SU-DHL-6 (cell line): ENCODE data around the gene STN1.

Experiments used
- H2AFZ ChIP-seq: fragments of 200-600 bp; sonication (generic); 2 replicates; pipeline ENCODE4 v1.6.1; 2014; ENCODE audit warnings: low read depth, mild to moderate bottlenecking, moderate library complexity, mixed read lengths, antibody characterized with exemption, low read length; ENCODE audit not compliant: severe bottlenecking
- H3F3A ChIP-seq: fragments of 200-600 bp; shearing (Covaris generic); 2 replicates; pipeline ENCODE4 v1.6.0; 2016; ENCODE audit warnings: antibody characterized with exemption, mild to moderate bottlenecking; ENCODE audit not compliant: insufficient read depth
- H3K27ac ChIP-seq: fragments of 200-600 bp; sonication (generic); 2 replicates; pipeline ENCODE4 v1.5.1; 2016; ENCODE audit warnings: low read depth, mild to moderate bottlenecking, low read length, moderate library complexity, mixed read lengths
- H3K27me3 ChIP-seq: fragments of 200-600 bp; sonication (generic), shearing (Covaris generic); 2 replicates; pipeline ENCODE4 v1.6.0; 2014; ENCODE audit warnings: mild to moderate bottlenecking, low read length
- H3K36me3 ChIP-seq: fragments of 200-600 bp; sonication (generic); 2 replicates; pipeline ENCODE4 v1.6.1; 2014; ENCODE audit warnings: mild to moderate bottlenecking, low read length, mixed read lengths
- H3K4me2 ChIP-seq: fragments of 300-600, 200-600 bp; shearing (Covaris generic), sonication (generic); 2 replicates; pipeline ENCODE4 v1.6.0; 2014; ENCODE audit warnings: low read length, low read depth, mild to moderate bottlenecking; ENCODE audit not compliant: poor library complexity, severe bottlenecking
- H3K4me3 ChIP-seq: fragments of 200-600 bp; sonication (generic); 2 replicates; pipeline ENCODE4 v1.5.1; 2014; ENCODE audit warnings: antibody characterized with exemption, low read length, mild to moderate bottlenecking, mixed read lengths; ENCODE audit not compliant: insufficient read depth, poor library complexity, severe bottlenecking
- H3K79me2 ChIP-seq: fragments of 200-600 bp; sonication (generic); 2 replicates; pipeline ENCODE4 v1.6.1; 2014; ENCODE audit warnings: mild to moderate bottlenecking, low read length, moderate library complexity; ENCODE audit not compliant: insufficient read depth
- H3K9ac ChIP-seq: fragments of 200-600 bp; sonication (generic); 2 replicates; pipeline ENCODE4 v1.7.0; 2014; ENCODE audit warnings: mild to moderate bottlenecking, low read length
- H3K9me2 ChIP-seq: fragments of 200-600 bp; sonication (generic); replicated peaks from 2 replicates; pipeline ENCODE4 v1.6.1; 2014; ENCODE audit warnings: low read length; ENCODE audit not compliant: insufficient read depth
- H3K9me3 ChIP-seq: fragments of 200-600 bp; sonication (generic); 2 replicates; pipeline ENCODE4 v1.6.1; 2014; ENCODE audit warnings: low read length, mixed read lengths; ENCODE audit not compliant: insufficient read depth
- H4K20me1 ChIP-seq: fragments of 200-600 bp; sonication (generic); 2 replicates; pipeline ENCODE4 v1.6.1; 2014; ENCODE audit warnings: low read depth, mild to moderate bottlenecking, antibody characterized with exemption, low read length, moderate library complexity, mixed read lengths
- CTCF ChIP-seq: fragments of 200-600 bp; sonication (generic); IDR thresholded peaks from one replicate; pipeline ENCODE4 v1.5.1; 2017; ENCODE audit warnings: antibody characterized with exemption, mild to moderate bottlenecking, low read length, moderate library complexity; ENCODE audit not compliant: insufficient read depth, poor library complexity, severe bottlenecking
- EZH2phosphoT487 ChIP-seq: fragments of 200-600 bp; sonication (generic), shearing (Covaris generic); conservative IDR thresholded peaks from 2 replicates; pipeline ENCODE4 v1.6.1; 2018; ENCODE audit warnings: mild to moderate bottlenecking, antibody characterized with exemption, low read length, moderate library complexity, mixed read lengths

Gene STN1

GRCh38 chr10:103849880-103850571, 68.0 kb downstream of the STN1 start:
- Histone ChIP-seq H3K9me3 (no peaks in the 10 kb centered on the region), H3K9ac (no peak overlapping the region), H3K4me3 (no peak overlapping the region)

GRCh38 chr10:103849212-103849877, 68.6 kb downstream of the STN1 start:
- Histone ChIP-seq H3K36me3 (no peaks in the 10 kb centered on the region), H4K20me1 (no peaks in the 10 kb centered on the region), H3K27ac (no peak overlapping the region), H3K9ac (no peak overlapping the region), H3F3A (no peaks in the 10 kb centered on the region), H3K27me3 (no peaks in the 10 kb centered on the region), H3K9me3 (no peaks in the 10 kb centered on the region), H3K79me2 (no peaks in the 10 kb centered on the region), H3K9me2 (no peaks in the 10 kb centered on the region), H3K4me2 (no peak overlapping the region), H2AFZ (no peak overlapping the region), H3K4me3 (no peak overlapping the region)
- TF ChIP-seq CTCF (no peak), EZH2phosphoT487 (no peak)

More at GRCh38 chr10:103849880-103850571, 68.0 kb downstream of the STN1 start:
- H3K36me3 ChIP-seq, result no peaks in the 10 kb centered on the region
- no peak overlapping the region for H3K4me2 ChIP-seq
- no peaks in the 10 kb centered on the region for H4K20me1 ChIP-seq
- no peaks in the 10 kb centered on the region for H3K9me2 ChIP-seq
- no peak overlapping the region for H3K27ac ChIP-seq
- no peaks in the 10 kb centered on the region for H3K79me2 ChIP-seq
- no peak overlapping the region for H2AFZ ChIP-seq
- TF ChIP-seq EZH2phosphoT487, result no peak
- no peak for TF ChIP-seq CTCF
- no peaks in the 10 kb centered on the region for H3K27me3 ChIP-seq
- H3F3A ChIP-seq, result no peaks in the 10 kb centered on the region

- H2AFZ ChIP-seq, result no peak overlapping the region
- no peak overlapping the region for H3K4me3 ChIP-seq
- H3K4me2 ChIP-seq, result no peak overlapping the region
- no peak overlapping the region for H3K27ac ChIP-seq
- H3F3A ChIP-seq, result no peaks in the 10 kb centered on the region
- no peaks in the 10 kb centered on the region for H3K79me2 ChIP-seq
- H3K9me2 ChIP-seq, result no peaks in the 10 kb centered on the region
- H3K9ac ChIP-seq, result no peak overlapping the region
- H3K9me3 ChIP-seq, result no peaks in the 10 kb centered on the region
- H3K27me3 ChIP-seq, result no peaks in the 10 kb centered on the region
- H4K20me1 ChIP-seq, result no peaks in the 10 kb centered on the region
- H3K36me3 ChIP-seq, result no peaks in the 10 kb centered on the region
- TF ChIP-seq CTCF, result no peak
- TF ChIP-seq EZH2phosphoT487, result no peak
Observed at GRCh38 chr10:103847909-103848468, 70.0 kb downstream of the STN1 start.
